ENCODE measurements around the gene UBAP2. TPM values are rescaled to one million over a fixed set of nuclear protein-coding genes. Genes with fewer than 3 reads are reported as not detected.

Gene UBAP2
- polyA plus RNA-seq, 1 of the 3 experiments (the other 2 are of a cell fraction), result 15.8 TPM

- Histone ChIP-seq H3K4me3 (ENCODE audit: low read depth in 2 of 2, low read length in 1 of 2) (no peak overlapping the region), H3K27ac (ENCODE audit: low read depth in 2 of 2, low read length in 1 of 2) (no peak overlapping the region), H3K36me3 (replicated peaks in 1 of 2; ENCODE audit: control insufficient read depth in 1 of 2, insufficient read depth in 2 of 2, low read length in 1 of 2) (no peaks in the 10 kb centered on the region), H2AFZ (ENCODE audit: low read depth) (no peak overlapping the region; the same call in 1 of the 2 replicates), H3K4me2 (no peak overlapping the region), H4K20me1 (ENCODE audit: insufficient read depth) (no peaks in the 10 kb centered on the region), H3K9me3 (no peaks in the 10 kb centered on the region), H3K4me1 (ENCODE audit: control insufficient read depth in 1 of 2, insufficient read depth in 2 of 2, low read depth in 1 of 2, low read length in 1 of 2) (no peaks in the 10 kb centered on the region), H3K9me2 (no peaks in the 10 kb centered on the region), H3F3A (replicated peaks; ENCODE audit: insufficient read depth) (no peaks in the 10 kb centered on the region), H3K27me3 (ENCODE audit: insufficient read depth) (no peaks in the 10 kb centered on the region), H3K79me2 (ENCODE audit: insufficient read depth) (no peaks in the 10 kb centered on the region), H3K9ac (no peak overlapping the region)
- DNase-seq, result no peak
- ChIA-PET CTCF (interaction anchor here (1.6 kb wide), 1 partner anchor 15 kb away, joined by 4 read pairs; no protein-coding TSS in a partner anchor), POLR2A (no interaction called here)
- 67% methylated on average over 3 of the region's 3 CpGs for WGBS (ENCODE audit: low lambda C conversion rate)
- TF ChIP-seq YY1 (IDR thresholded peaks at IDR 0.05; ENCODE audit: low read depth) (no peak), GATA2 (CRISPR knock-in tag; IDR thresholded peaks at IDR 0.05) (no peak), USF1 (IDR thresholded peaks at IDR 0.05; ENCODE audit: borderline replicate concordance, low read depth) (no peak), TAF1 (IDR thresholded peaks at IDR 0.05; ENCODE audit: borderline replicate concordance, low read depth, low read length) (no peak), SIN3A (IDR thresholded peaks at IDR 0.05; ENCODE audit: borderline replicate concordance, low read depth, low read length) (no peak), FOSL2 (IDR thresholded peaks at IDR 0.05; ENCODE audit: borderline replicate concordance, low read depth) (no peak), CTCF (IDR thresholded peaks at IDR 0.05) (no peak), TEAD4 (IDR thresholded peaks at IDR 0.05; ENCODE audit: borderline replicate concordance, insufficient read depth) (no peak), PBX3 (IDR thresholded peaks at IDR 0.05) (no peak), RAD21 (IDR thresholded peaks at IDR 0.05; ENCODE audit: low read length) (no peak), NFIC (IDR thresholded peaks at IDR 0.05; ENCODE audit: borderline replicate concordance) (no peak), RFX5 (IDR thresholded peaks at IDR 0.05; ENCODE audit: low read length) (no peak), USF2 (IDR thresholded peaks at IDR 0.05; ENCODE audit: borderline replicate concordance, low read depth, low read length) (no peak), FOXM1 (IDR thresholded peaks at IDR 0.05; ENCODE audit: low read depth) (no peak), MXI1 (IDR thresholded peaks at IDR 0.05; ENCODE audit: low read depth, low read length) (no peak), EP300 (IDR thresholded peaks at IDR 0.05; ENCODE audit: borderline replicate concordance in 1 of 2, low read depth in 1 of 2, low read length in 1 of 2) (no peak), POLR2AphosphoS5 (IDR thresholded peaks at IDR 0.05; ENCODE audit: low read depth, low read length) (no peak), CHD2 (IDR thresholded peaks at IDR 0.05; ENCODE audit: low read length, partially characterized antibody) (no peak)
Observed at GRCh38 chr9:34059281-34059680, 10.6 kb upstream of the UBAP2 start.
